Peyer's patch (tissue), 4 donors: ENCODE measurements around the gene DIAPH2.

Experiments used
- CTCF ChIP-seq, 6 experiments: fragments of 450-650 bp in 4 of 6; fragments of 200-600 bp in 2 of 6; sonication (generic) in 1 of 6; IDR thresholded peaks; one replicate each; pipeline ENCODE4 v1.5.1; 2017 to 2019; ENCODE audit warnings: antibody characterized with exemption in 6 of 6, mild to moderate bottlenecking in 3 of 6, moderate library complexity in 1 of 6
- POLR2A ChIP-seq, 2 donors: fragments of 450-650 bp; IDR thresholded peaks; one replicate each; pipeline ENCODE4 v1.5.1; 2017; ENCODE audit warnings: antibody characterized with exemption in 2 of 2, mild to moderate bottlenecking in 2 of 2, moderate library complexity in 2 of 2

- TF ChIP-seq POLR2A (IDR thresholded peaks at IDR 0.05), result no peak
- no peak for TF ChIP-seq CTCF (IDR thresholded peaks at IDR 0.05)
Observed at GRCh38 chrX:97009391-97009790, 324.7 kb downstream of the DIAPH2 start.
